Putamen (tissue), 1 donor: ENCODE data around the gene BIVM.

ENCODE experiments used
- DNase-seq: peaks from one replicate; pipeline ENCODE4 v3.0.0-alpha.2; 2016; ENCODE audit warnings: low spot score

Gene BIVM

DNA sequence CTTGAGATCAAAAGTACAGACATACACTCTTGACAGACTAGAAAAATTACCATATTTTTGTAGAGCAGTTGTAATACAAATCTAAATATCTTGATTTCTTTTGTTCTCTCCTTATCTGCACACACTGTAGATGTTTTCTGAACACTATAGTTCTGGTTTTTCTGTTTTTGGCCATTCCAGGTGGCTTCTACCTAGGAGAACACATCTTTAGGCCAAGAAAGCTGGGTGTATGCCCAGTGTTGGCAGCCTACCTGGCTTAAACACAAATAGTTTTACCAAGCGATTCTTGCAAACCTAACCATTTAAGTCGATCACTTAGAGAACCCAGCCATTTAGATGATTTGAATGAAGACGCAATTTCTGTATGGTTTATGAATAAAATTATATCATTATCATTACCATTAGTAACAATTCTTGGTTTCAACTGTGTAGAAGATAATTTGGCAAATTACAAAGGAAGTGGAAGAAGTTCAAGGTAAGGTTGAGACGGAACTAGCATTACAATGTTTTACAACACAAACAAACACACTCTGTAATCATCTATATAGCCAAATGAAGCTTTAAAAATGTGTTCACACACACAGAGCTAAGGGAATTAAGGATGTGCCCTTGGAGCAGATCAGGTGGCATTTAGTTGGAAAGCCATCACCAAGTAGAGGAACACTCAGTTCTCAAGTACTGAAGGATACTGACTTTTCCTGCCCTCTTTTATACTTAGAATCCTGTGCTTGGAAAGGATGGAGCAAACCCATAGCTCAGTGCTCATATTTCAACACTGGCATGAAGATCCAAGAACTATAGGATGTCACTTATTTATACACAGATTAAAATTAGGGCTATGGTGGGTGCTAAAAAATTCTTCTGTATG is 83.1 kb downstream of the BIVM start:
- DNase-seq, result no peak
